CD8-positive, alpha-beta memory T cell (primary cell): ENCODE measurements around the gene RPP40. TPM values are rescaled to one million over a fixed set of nuclear protein-coding genes. Genes with fewer than 3 reads are reported as not detected.
"Not testable (repeated sequence)": the region's sequence is repeated elsewhere in the genome, so short reads cannot be mapped to it uniquely, and the experiment has no call there.

ENCODE experiments used
- CTCF ChIA-PET: fragments of 350-600 bp; sonication (Branson Sonifier 250); formaldehyde crosslinking; loops from one replicate; lab custom pipeline; 2021; ENCODE audit warnings: antibody characterized with exemption; lab: Charles Lee
- POLR2A ChIA-PET: fragments of 350-600 bp; sonication (Branson Sonifier 250); formaldehyde crosslinking; loops from one replicate; lab custom pipeline; 2021; ENCODE audit warnings: antibody characterized with exemption; lab: Charles Lee
- DNase-seq, 5 donors: peaks; one replicate each; pipeline versions ENCODE4 v3.0.0 to v3.0.0-alpha.2; 2020 to 2022; ENCODE audit warnings: mixed read lengths in 1 of 5
- H3K27ac ChIP-seq: one replicate; pipeline ENCODE4 v1.7.0; 2013; ENCODE audit warnings: low read depth, mild to moderate bottlenecking, low read length, moderate library complexity
- H3K27me3 ChIP-seq: 2 replicates; pipeline ENCODE4 v1.7.0; 2013; ENCODE audit warnings: low read length, mild to moderate bottlenecking; ENCODE audit not compliant: insufficient read depth, poor library complexity, severe bottlenecking
- H3K36me3 ChIP-seq: 2 replicates; pipeline ENCODE4 v1.7.0; 2013; ENCODE audit warnings: mild to moderate bottlenecking, low read length, moderate library complexity; ENCODE audit not compliant: insufficient read depth
- H3K4me1 ChIP-seq: 2 replicates; pipeline ENCODE4 v1.7.0; 2013; ENCODE audit warnings: mild to moderate bottlenecking, low read length, moderate library complexity; ENCODE audit not compliant: insufficient read depth
- H3K4me3 ChIP-seq: 2 replicates; pipeline ENCODE4 v1.7.0; 2013; ENCODE audit warnings: mild to moderate bottlenecking, low read length
- H3K9me3 ChIP-seq: 2 replicates; pipeline ENCODE4 v1.7.0; 2013; ENCODE audit warnings: mild to moderate bottlenecking, low read length
- H3K27ac Mint-ChIP-seq, 8 donors: one replicate each; pipeline ENCODE4 v1.8.0; 2020 to 2021; ENCODE audit warnings: mixed read lengths in 8 of 8, mild to moderate bottlenecking in 6 of 8, inconsistent platforms in 3 of 8, moderate library complexity in 3 of 8
- H3K27me3 Mint-ChIP-seq, 2 donors: one replicate each; pipeline ENCODE4 v1.8.0; 2020 to 2021; ENCODE audit warnings: mixed read lengths in 2 of 2, mild to moderate bottlenecking in 1 of 2, moderate library complexity in 1 of 2
- H3K36me3 Mint-ChIP-seq, 3 donors: one replicate each; pipeline ENCODE4 v1.8.0; 2020 to 2021; ENCODE audit warnings: mixed read lengths in 3 of 3, inconsistent platforms in 1 of 3, mild to moderate bottlenecking in 1 of 3
- H3K4me1 Mint-ChIP-seq, 3 donors: one replicate each; pipeline ENCODE4 v1.8.0; 2020 to 2021; ENCODE audit warnings: mixed read lengths in 3 of 3, inconsistent platforms in 1 of 3, mild to moderate bottlenecking in 1 of 3
- H3K4me3 Mint-ChIP-seq, 7 donors: one replicate each; pipeline ENCODE4 v1.8.0; 2020 to 2021; ENCODE audit warnings: mixed read lengths in 7 of 7, mild to moderate bottlenecking in 6 of 7, moderate library complexity in 4 of 7, inconsistent platforms in 2 of 7
- H3K9me3 Mint-ChIP-seq, 5 donors: one replicate each; pipeline ENCODE4 v1.8.0; 2020 to 2022; ENCODE audit warnings: mixed read lengths in 5 of 5, mild to moderate bottlenecking in 3 of 5, moderate library complexity in 2 of 5, inconsistent platforms in 1 of 5
- polyA plus RNA-seq: library from polyadenylated mRNA; unstranded; fragments of 300-500 nt; fragmentation: Illumina TruSeq; gene quantifications from one replicate; pipeline ENCODE4 v1.2.3, GENCODE V29; 2021
- total RNA-seq, 2 experiments: library from RNA; stranded (reverse); gene quantifications; one replicate each; pipeline ENCODE4 v1.2.3, GENCODE V29; 2021

The RPP40 gene
- total and polyA plus RNA-seq, 3 experiments from 2014 or later: 11.0 to 23.2 (median 20.6) TPM

DNA sequence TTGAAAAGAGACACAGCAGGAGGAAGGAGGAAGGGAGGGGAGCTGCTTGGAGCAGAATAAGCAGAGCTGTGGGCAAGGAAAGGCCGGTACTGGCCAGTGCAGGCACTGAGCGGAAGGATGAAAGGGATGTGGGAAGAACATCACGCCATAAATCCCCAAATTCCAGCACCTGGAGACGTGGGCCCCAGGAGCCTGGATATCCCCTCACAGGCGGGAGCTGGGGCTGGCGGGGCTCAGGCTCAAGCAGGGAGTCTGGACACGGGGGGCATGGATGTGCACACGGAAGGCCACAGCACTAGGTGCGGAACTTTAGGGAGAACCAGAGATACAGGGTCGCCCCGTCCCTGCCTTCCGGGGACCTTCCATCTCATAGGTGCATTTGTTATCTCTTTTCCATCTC is 7.5 kb upstream of the RPP40 start:
- no peak overlapping the region for H3K4me3 Mint-ChIP-seq
- Histone ChIP-seq H3K4me1 (no peaks in the 10 kb centered on the region), H3K27me3 (no peaks in the 10 kb centered on the region), H3K36me3 (no peaks in the 10 kb centered on the region), H3K27ac (no peak overlapping the region), H3K9me3 (no peaks in the 10 kb centered on the region), H3K4me3 (no peak overlapping the region)
- DNase-seq: no peak
- CTCF ChIA-PET: no interaction called here
- peaks cover 0 to 18% (median 2%) of the 10 kb centered on the region in 3 donors for H3K36me3 Mint-ChIP-seq
- POLR2A ChIA-PET: no interaction called here
- no peaks in the 10 kb centered on the region for H3K4me1 Mint-ChIP-seq
- H3K9me3 Mint-ChIP-seq: peaks cover 0 to 7% (median 0%) of the 10 kb centered on the region in 5 donors
- peaks cover 4% of the 10 kb centered on the region in 2 donors for H3K27me3 Mint-ChIP-seq
- H3K27ac Mint-ChIP-seq: peak overlapping the region in 1 of 8 donors; percentile 31

DNA sequence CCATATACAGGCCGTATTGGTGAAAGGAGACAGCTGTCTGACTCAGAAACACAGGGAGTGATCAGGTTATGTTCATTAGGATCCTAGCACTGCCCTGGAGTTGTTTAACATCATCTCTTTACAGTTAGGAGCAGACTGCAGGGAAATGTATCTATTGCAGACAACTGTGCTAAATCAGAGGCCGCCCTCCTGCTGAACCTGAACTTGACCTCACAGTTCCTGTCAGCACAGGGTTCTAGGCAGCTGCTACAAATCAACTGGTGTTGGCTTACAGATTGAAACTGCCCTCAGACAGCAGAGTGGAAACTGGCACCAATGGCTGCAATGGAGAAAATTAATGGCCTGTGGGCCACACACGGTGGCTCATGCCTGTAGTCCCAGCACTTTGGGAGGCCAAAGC is 3.7 kb upstream of the RPP40 start:
- H3K27me3 Mint-ChIP-seq: peaks cover 4 to 7% of the 10 kb centered on the region in 2 donors
- Histone ChIP-seq H3K4me3 (no peak overlapping the region), H3K36me3 (no peaks in the 10 kb centered on the region), H3K27me3 (no peaks in the 10 kb centered on the region), H3K9me3 (no peaks in the 10 kb centered on the region), H3K4me1 (peaks cover 9% of the 10 kb centered on the region), H3K27ac (no peak overlapping the region)
- peaks cover 8 to 16% (median 12%) of the 10 kb centered on the region in 3 donors for H3K4me1 Mint-ChIP-seq
- H3K9me3 Mint-ChIP-seq: no peaks in the 10 kb centered on the region
- no peak overlapping the region for H3K27ac Mint-ChIP-seq
- CTCF ChIA-PET: no interaction called here
- H3K4me3 Mint-ChIP-seq: no peak overlapping the region
- POLR2A ChIA-PET: no interaction called here
- H3K36me3 Mint-ChIP-seq: peaks cover 2 to 7% (median 2%) of the 10 kb centered on the region in 3 donors
- DNase-seq: no peak

DNA sequence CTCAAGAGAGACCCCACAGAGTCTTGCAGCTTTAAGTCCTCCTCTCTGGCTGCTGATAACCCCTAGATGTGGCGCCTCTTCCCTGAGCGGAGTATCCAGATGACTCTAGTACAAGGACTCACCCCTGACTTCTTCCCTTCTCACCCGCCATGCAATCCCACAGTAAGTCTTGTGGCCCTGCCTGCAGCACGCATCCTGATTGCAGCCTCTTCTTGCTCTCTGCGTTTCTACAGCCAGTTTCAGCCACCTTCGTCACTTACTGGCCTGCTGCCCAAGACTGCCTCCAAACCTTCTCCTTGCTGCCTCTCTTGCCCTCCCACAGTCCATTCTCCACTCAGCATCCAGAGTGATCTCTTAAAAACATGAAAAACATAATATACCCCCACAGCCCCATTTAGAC is 2.4 kb upstream of the RPP40 start:
- ChIA-PET POLR2A (no interaction called here), CTCF (no interaction called here)
- peak overlapping the region in 2 of 8 donors; percentile 47 to 58 for H3K27ac Mint-ChIP-seq
- peaks cover 3 to 5% of the 10 kb centered on the region in 2 donors for H3K27me3 Mint-ChIP-seq
- H3K9me3 Mint-ChIP-seq: no peaks in the 10 kb centered on the region
- Histone ChIP-seq H3K9me3 (no peaks in the 10 kb centered on the region), H3K4me3 (no peak overlapping the region), H3K36me3 (no peaks in the 10 kb centered on the region), H3K27ac (no peak overlapping the region), H3K27me3 (no peaks in the 10 kb centered on the region), H3K4me1 (peaks cover 9% of the 10 kb centered on the region)
- H3K36me3 Mint-ChIP-seq: peaks cover 0 to 15% (median 0%) of the 10 kb centered on the region in 3 donors
- no peak for DNase-seq
- H3K4me1 Mint-ChIP-seq: peaks cover 8 to 19% (median 12%) of the 10 kb centered on the region in 3 donors
- H3K4me3 Mint-ChIP-seq: peak overlapping the region in 1 of 7 donors; percentile 70

DNA sequence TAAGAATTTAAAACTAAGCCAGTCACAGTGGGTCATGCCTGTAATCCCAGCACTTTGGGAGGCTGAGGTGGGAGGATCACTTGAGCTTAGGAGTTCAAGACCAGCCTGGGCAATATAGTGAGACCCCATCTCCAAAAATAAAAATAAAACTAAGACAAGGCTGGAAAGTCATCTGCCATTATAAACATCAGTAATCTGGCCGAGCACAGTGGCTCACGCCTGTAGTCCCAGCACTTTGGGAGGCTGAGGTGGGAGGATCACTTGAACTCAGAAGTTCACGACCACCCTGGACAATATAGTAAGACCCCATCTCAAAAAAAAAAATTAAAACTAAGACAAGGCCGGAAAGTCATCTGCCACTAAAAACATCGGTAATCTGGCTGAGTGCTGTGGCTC is 1.2 kb upstream of the RPP40 start:
- H3K36me3 ChIP-seq, H3K9me3 ChIP-seq, H3K27ac ChIP-seq, DNase-seq, H3K9me3 Mint-ChIP-seq, CTCF ChIA-PET, H3K4me1 ChIP-seq, H3K27me3 ChIP-seq, H3K27me3 Mint-ChIP-seq, H3K4me3 ChIP-seq, POLR2A ChIA-PET: not testable (repeated sequence)
- H3K4me3 Mint-ChIP-seq: peak overlapping the region in 2 of 7 donors; percentile 6 to 20
- peak overlapping the region in 5 of 8 donors; percentile 54 to 98 (median 95) for H3K27ac Mint-ChIP-seq
- peaks cover 8 to 19% (median 12%) of the 10 kb centered on the region in 3 donors for H3K4me1 Mint-ChIP-seq
- peaks cover 0 to 21% (median 0%) of the 10 kb centered on the region in 3 donors for H3K36me3 Mint-ChIP-seq

DNA sequence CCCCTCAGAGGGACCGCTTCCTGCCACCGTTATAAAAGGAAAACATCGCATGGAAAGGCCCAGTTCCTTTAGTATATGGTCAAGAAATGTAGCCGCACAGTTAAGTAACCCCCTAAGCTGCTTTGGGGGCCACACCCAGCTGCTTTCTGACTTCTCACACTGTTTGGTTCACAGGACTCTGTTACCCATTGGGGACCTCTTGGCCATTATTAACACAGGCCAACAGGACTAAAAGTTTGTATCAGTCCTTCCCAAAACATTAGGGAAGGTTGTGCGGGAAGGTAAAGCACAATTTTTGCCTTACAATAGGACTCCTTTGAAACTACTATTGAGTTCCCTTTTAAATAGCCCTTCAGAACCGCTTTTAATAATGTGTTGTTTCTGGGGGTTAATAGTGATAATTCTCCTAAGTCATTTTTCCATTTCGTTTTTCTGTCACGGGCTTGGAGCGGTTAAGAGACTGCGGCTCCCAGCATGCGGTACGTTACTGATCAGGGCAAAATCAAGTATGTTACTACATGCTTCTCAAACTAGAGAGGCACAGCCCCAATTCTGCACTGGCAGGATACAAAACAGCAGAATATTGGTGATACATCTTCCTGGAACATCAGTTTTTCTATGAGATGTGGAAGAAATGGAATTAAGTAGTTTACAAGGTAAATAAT is 668 bp upstream of the RPP40 start:
- peak overlapping the region; percentile 88 for H3K4me3 ChIP-seq
- H3K27me3 Mint-ChIP-seq: peaks cover 0 to 4% of the 10 kb centered on the region in 2 donors
- no peaks in the 10 kb centered on the region for H3K27me3 ChIP-seq
- no peaks in the 10 kb centered on the region for H3K36me3 ChIP-seq
- no peak for DNase-seq
- ChIA-PET CTCF (interaction anchor here (1.3 to 1.6 kb wide), 2 partner anchors 10 to 17 kb away, joined by 4 to 5 read pairs; no protein-coding TSS in a partner anchor), POLR2A (interaction anchor here (1.3 kb wide), 1 partner anchor 227 kb away, joined by 3 read pairs; no protein-coding TSS in a partner anchor)
- H3K4me1 Mint-ChIP-seq: peaks cover 8 to 19% (median 12%) of the 10 kb centered on the region in 3 donors
- H3K27ac Mint-ChIP-seq: peak overlapping the region; percentile 92 to 99 (median 98)
- no peaks in the 10 kb centered on the region for H3K9me3 ChIP-seq
- peaks cover 0 to 25% (median 4%) of the 10 kb centered on the region in 3 donors for H3K36me3 Mint-ChIP-seq
- H3K4me1 ChIP-seq: peaks cover 9% of the 10 kb centered on the region
- peak overlapping the region; percentile 82 for H3K27ac ChIP-seq
- H3K4me3 Mint-ChIP-seq: peak overlapping the region; percentile 92 to 97 (median 94)
- H3K9me3 Mint-ChIP-seq: no peaks in the 10 kb centered on the region

DNA sequence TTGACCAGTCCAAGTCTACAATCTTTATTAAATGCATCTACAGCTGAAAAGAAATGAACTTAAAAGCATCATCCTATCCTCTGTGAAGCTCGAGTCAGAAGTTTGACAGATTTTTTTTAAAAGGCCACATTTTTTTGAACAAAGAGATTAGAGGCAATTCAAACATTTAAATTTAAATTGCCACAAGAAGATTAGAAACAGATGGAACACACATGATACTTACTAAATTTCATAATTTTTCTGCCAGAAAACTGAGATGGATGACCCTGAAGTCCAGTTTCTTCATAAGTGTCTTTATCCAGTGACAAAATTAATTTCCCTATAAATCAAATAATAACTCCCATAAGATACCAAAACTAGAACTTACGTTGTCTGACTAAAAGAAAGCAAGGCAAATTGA is 4.3 kb downstream of the RPP40 start:
- no peaks in the 10 kb centered on the region for H3K27me3 ChIP-seq
- H3K27ac ChIP-seq: no peak overlapping the region
- Mint-ChIP-seq H3K9me3 (no peaks in the 10 kb centered on the region), H3K27me3 (peaks cover 0 to 3% of the 10 kb centered on the region in 2 donors), H3K4me1 (peaks cover 7 to 16% (median 10%) of the 10 kb centered on the region in 3 donors), H3K36me3 (peaks cover 15 to 69% (median 18%) of the 10 kb centered on the region in 3 donors), H3K27ac (no peak overlapping the region), H3K4me3 (no peak overlapping the region)
- H3K4me1 ChIP-seq: peaks cover 5% of the 10 kb centered on the region
- no peak for DNase-seq
- H3K36me3 ChIP-seq: peaks cover 10% of the 10 kb centered on the region
- POLR2A ChIA-PET: no interaction called here
- no peak overlapping the region for H3K4me3 ChIP-seq
- no peaks in the 10 kb centered on the region for H3K9me3 ChIP-seq
- CTCF ChIA-PET: no interaction called here

DNA sequence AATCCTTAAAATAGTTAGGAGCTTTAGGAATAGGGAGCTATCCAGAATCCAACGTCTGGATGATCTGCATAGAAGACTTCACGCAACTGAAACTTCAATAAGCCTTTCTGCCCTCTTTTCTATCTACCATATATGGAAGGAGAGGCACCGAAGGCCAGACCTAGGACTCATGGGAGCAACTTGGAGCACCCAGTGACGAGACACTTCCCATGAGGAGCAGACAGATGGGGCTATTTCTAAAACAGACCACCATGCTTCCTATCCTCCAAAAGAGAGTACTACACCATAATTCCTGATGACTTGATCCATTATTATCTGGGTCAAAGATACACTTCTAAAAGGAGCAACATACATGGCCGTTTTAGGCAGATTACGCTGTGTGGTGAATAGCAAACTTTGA is 6.0 kb downstream of the RPP40 start:
- peak overlapping the region in 1 of 7 donors; percentile 42 for H3K4me3 Mint-ChIP-seq

DNA sequence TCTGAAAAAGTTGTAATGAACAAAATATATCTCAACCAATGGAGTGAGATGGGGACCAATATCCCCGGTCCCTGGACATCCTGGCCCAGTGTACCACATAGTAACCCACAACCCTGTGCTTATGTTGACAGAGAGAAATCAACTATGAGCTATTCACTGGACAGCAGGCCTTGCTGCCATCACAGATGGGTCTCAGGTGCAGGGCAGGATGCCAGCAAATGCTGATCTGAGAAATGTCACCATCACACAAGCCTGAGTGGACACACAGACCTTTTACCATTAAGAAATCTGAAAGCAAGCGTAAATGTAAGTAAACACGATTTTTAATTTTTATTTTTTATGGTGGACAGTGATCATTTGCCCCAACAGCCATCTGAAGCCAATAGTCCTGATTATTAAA is 9.1 kb downstream of the RPP40 start:
- CTCF ChIA-PET: no interaction called here
- Histone ChIP-seq H3K27me3 (no peaks in the 10 kb centered on the region), H3K27ac (no peak overlapping the region), H3K4me3 (no peak overlapping the region), H3K36me3 (peaks cover 10% of the 10 kb centered on the region), H3K9me3 (no peaks in the 10 kb centered on the region), H3K4me1 (no peaks in the 10 kb centered on the region)
- H3K4me1 Mint-ChIP-seq: no peaks in the 10 kb centered on the region
- H3K27me3 Mint-ChIP-seq: no peaks in the 10 kb centered on the region
- no peak for DNase-seq
- H3K9me3 Mint-ChIP-seq: peaks cover 0 to 4% (median 0%) of the 10 kb centered on the region in 5 donors
- H3K4me3 Mint-ChIP-seq: no peak overlapping the region
- POLR2A ChIA-PET: no interaction called here
- H3K36me3 Mint-ChIP-seq: peaks cover 26 to 67% (median 28%) of the 10 kb centered on the region in 3 donors
- H3K27ac Mint-ChIP-seq: no peak overlapping the region

More for the DNA sequence above, 6.0 kb downstream of the RPP40 start:
- Histone ChIP-seq H3K27ac (no peak overlapping the region), H3K36me3 (peaks cover 10% of the 10 kb centered on the region), H3K9me3 (no peaks in the 10 kb centered on the region), H3K4me1 (no peaks in the 10 kb centered on the region), H3K27me3 (no peaks in the 10 kb centered on the region), H3K4me3 (no peak overlapping the region)
- Mint-ChIP-seq H3K27me3 (no peaks in the 10 kb centered on the region), H3K9me3 (no peaks in the 10 kb centered on the region), H3K4me1 (peaks cover 0 to 6% (median 0%) of the 10 kb centered on the region in 3 donors), H3K27ac (no peak overlapping the region), H3K36me3 (peaks cover 18 to 71% (median 19%) of the 10 kb centered on the region in 3 donors)
- DNase-seq: no peak
- ChIA-PET POLR2A (no interaction called here), CTCF (no interaction called here)
